Stimulated activated CD8-positive, alpha-beta memory T cell treated with anti-CD3 and anti-CD28 coated beads, Interleukin-2, amount 100 ng/mL, for 1 hour (primary cell): Measurements from ENCODE around the gene TTLL7.
"Not testable (repeated sequence)": the region's sequence is repeated elsewhere in the genome, so short reads cannot be mapped to it uniquely, and the experiment has no call there.

Source experiments
- DNase-seq, 2 donors: peaks; one replicate each; pipeline ENCODE4 v3.0.0-alpha.2; 2020; ENCODE audit warnings: low read depth in 2 of 2

TTLL7 gene

DNA sequence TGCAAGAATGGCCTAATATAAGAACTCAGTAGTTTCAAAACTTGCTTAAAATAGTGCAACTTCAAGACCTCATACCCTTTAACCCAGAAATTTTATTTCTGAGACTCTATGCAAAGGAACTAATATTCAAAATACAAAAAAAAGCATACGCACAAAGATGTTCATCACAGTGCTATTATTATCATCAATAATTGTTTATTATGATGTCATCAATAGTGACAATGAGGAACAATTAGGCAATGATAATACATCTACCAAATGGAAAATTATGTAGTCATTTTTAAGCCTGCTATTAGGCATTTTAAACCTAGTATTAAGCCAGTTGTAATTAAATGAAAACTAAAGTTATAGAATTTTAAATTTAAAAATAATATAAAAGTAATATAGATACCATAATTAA, 3.3 kb downstream of the TTLL7 start:
- no peak for DNase-seq

GRCh38 chr1:83994111-83994510, 4.8 kb downstream of the TTLL7 start:
- DNase-seq: no peak

DNA sequence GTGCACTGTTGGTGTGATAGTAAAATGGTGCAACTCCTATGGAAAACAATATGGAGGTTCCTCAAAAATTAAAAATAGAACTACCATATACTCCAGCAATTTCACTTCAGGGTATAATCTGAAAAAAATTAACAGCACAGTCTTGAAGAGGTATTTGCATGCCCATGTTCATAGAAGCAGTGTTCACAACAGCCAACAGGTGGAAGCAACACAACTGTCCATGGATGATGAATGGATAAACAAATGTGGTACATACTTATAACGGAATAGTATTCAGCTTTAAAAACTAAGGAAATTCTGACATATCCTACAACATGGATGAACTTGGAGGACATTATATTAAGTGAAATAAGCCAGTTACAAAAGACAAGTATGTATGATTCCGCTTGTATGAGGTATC, 8.2 kb downstream of the TTLL7 start:
- DNase-seq: no peak

GRCh38 chr1:83985048-83985447, 13.9 kb downstream of the TTLL7 start:
- no peak for DNase-seq

DNA sequence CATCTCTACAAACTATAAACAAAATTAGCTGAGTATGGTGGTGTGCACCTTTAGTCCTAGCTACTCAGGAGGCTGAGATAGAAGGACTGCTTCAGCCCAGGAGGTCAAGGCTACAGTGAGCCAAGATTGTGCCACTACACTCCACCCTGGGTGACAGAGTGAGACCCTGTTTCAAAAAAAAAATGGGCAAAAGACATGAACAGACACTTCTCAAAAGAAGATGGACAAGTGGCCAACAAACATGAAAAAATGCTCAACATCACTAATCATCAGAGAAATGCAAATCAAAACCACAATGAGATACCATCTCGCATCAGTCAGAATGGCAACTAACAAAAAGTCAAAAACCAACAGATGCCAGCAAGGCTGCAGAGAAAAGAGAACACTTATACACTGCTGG, 15.0 kb downstream of the TTLL7 start:
- DNase-seq: not testable (repeated sequence)

DNA sequence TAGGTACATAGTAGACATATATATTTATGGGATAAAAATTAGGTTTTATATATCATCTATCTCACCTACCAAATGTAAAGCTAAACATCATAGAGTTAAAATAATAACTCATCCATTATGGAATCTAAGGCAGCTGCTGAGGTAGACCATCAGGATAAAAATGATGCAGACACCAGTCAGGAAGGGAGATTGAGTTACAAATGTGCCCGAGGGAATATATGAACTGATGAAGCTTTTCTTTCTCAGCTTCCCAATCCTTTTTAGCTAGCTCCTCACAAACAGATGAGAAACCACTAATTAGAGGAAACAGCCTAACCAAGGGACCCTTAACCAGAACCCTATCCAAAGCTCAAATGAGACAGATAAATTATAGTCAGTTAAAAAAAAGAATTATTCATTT, 20.9 kb downstream of the TTLL7 start:
- DNase-seq: no peak

DNA sequence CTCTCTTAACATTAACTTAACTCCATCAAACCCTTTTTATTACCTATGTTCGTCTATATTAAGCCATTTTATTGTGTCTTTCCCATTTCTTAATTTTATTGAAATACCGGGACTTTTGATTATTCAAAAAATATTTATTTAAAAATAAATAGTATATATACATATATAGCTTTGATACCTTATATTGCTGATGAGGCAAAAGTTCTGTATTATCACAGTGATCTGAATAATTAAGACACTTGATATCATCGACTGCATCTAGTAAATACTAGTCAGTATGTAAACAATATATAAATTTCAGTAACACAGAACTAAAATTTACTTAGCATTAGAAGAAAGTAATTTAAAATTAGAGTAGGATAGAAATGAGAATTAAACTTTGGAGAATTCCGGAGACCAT, 22.0 kb downstream of the TTLL7 start:
- no peak for DNase-seq

DNA sequence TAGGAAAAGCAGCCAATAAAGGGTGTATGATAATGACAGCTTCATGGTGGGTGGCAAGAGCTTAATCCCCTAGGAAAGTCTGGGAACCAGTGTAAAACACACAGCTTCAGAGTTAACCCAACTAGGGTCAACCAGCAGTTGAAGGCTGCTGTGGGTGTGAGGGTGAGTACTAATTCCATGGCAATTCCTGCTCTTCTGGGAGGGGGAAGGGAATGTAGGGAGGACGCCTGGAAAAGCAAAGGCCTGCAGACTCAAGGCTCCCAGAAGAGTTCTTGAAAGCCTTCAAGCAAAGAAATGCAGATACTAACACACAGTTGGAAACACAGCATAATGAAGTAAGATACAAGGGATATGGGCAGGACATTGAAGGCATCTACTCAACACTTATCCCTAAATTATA, 28.1 kb downstream of the TTLL7 start:
- DNase-seq: no peak

GRCh38 chr1:83970114-83970513, 28.8 kb downstream of the TTLL7 start:
- no peak for DNase-seq

DNA sequence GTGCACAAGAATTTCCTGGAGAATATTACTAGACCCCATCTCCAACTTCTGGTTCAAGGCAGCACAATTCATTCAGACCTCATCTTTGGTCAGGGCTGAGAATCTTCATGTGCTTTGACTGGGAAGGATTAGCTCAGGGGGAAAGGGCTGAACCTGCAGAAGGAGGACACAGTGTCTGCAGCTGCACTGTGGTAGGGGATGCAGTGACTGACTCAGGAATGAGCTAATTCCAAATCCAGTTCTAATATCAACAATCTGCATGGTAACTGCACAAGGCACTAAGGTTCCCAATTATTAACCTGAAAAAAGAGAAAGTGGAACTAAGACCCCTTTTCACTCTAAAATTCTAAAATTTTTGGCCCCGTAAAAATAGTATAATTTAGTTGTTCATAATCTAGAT, 31.6 kb downstream of the TTLL7 start:
- no peak for DNase-seq

GRCh38 chr1:83964153-83964552, 34.8 kb downstream of the TTLL7 start:
- DNase-seq: no peak

DNA sequence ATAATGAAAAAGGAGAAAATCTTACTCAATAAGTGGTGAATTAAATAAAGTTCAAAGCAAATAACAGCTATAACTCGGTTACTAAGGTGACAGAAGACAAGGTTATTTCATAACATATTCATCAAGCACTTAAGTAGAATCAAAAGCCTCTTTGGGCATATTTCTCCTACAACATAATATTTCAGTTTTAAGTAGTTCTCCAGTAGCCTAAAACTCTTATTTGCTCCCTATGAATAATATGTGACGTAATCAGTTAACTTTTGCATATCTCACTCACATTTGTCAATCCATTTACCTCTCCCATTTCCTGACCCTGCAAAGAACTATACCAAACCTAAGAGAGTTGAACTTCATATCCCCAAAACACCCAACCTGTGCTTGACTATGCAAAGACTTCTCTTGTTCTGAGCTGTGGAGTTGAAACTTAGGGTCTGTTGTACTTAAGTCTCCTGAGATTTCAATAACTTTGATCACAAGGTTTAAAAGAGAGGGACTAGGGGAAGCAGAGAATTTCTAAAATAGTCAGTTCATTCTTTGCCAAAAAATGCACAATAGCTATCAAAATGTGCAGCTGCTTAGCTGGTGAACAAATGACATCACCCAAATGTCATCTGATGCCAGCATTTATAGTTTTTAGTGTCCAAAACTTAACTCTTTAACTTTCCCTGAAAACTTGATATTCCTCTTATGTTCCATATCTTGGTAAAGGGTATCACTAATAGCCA, 37.2 kb downstream of the TTLL7 start:
- no peak for DNase-seq

DNA sequence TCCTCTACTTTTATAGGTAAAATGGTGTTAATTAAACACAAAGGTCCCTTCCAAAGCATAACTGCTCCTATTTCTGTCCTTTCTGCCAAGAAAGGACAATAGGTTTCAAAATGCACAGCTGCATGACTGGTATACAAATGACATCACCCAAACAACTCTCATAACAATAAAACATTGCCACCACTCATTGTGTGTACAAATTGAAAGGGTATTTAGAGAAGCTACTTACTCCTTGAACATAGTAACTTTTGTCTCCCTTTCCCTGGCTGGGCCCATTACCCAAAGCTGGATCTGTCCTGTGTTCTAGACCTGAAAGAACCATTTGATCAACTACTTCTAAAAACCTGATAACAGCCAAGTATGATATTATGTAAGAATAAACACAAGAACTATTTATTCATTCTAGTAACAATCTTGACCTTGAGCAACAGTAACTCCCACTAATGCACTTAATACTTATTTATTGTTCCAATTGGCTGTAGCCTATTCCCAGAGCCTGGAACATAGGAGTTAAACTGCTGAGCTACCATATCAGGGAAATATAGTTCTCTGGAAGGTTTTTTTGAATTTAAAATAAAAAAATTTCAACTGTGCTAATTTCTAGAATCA, 38.2 kb downstream of the TTLL7 start:
- no peak for DNase-seq

DNA sequence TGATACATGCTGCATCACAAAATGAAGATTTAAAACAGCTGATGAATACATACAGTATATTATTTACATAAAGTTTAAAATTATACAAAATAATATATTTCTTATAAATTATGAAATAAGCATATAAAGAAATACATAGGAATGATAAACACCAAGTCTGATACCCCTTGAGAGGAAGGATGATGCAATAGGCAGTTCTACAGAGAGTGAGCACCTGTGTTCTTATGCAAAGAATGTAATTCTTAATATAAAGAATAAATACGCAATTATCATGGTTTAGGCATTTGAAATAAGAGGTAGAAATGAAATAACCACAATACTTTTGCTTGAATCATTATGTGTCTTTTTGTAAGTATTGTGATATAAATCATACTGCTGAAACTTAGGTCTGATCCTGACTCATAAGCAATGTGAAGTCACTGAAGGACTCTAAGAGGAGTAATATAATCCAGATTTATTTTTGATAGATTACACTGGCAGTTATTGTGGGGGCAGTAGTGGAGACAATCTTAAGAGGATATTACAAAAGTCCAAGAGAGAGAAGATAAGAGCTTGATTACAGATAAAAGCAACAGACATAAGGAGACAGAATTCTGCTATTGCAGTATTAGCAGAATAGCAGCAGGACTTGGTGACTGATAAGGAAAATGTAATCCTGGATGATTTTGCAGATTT, 39.0 kb downstream of the TTLL7 start:
- no peak for DNase-seq

DNA sequence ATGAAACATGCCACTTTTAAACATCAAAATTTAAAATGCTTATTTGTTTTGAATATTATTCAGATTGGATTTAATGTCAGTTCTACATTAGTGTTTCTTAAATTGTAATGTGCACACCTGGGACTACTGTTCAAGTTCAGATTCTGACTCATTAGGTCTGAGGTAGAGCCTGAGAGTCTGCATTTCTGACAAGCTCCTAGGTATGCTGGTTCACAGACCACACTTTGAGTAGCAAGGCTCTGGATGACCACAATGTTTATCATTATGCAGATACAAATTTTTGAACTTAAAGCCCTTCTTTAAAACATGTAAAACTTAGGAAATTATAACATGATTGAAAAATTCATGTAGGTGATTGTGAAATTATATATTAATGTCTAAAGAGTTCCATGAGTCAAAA, 40.2 kb downstream of the TTLL7 start:
- no peak for DNase-seq

GRCh38 chr1:83954166-83954823, 44.6 kb downstream of the TTLL7 start:
- DNase-seq: no peak

GRCh38 chr1:83950106-83950661, 48.7 kb downstream of the TTLL7 start:
- no peak for DNase-seq

DNA sequence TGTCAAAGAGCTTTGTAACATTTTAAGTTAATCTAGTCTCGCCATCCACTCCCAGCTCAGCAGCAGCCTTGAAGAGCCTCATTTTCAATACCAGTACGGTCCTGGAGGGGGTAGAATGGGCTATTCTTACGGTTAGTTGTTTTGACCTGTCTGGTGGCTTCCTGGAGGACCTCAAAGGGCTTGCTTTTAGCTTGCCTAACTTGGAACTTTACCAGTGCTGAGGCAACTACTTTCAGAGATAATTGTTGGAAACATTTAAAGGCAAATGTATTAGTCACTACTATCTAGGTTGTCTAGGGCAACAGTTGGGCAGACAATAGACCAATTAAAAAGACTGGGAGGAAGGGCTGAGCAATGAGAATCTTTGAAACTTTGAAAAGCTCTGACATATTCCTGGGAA, 56.0 kb downstream of the TTLL7 start:
- no peak for DNase-seq

GRCh38 chr1:83934550-83934949, 64.4 kb downstream of the TTLL7 start:
- DNase-seq: no peak

GRCh38 chr1:83932693-83933092, 66.2 kb downstream of the TTLL7 start:
- no peak for DNase-seq

GRCh38 chr1:83932281-83932680, 66.7 kb downstream of the TTLL7 start:
- DNase-seq: no peak

DNA sequence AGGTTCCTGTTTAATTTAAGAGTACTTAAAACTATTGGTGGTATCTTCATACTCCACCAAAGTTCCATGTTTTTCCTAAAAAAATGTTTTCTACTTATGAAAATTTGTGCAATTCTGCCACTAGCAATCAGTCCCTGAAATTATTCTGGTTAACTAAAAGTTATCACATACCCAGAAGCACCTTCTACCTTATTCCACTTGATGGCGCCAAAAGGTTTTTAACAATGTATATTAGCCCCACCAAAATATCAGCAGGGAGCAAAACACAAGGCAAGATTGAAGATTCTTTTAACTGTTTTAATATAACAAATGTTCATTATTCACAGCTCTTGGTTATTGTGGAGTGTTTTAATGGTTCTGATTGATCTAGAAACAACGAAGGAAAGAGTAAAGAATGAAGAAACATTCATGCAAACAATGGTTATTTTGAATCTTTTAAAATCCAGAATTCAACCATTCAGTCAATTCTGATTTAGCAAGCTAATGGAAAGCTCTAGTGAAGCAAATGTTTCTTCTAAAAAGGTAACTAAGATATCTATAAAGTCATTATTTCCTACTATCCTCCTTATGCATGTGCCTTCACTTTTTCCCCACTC, 67.2 kb downstream of the TTLL7 start:
- no peak for DNase-seq
